ENCODE data around the gene TSC22D2. TPM values are rescaled to one million over a fixed set of nuclear protein-coding genes. Genes with fewer than 3 reads are reported as not detected.
A peak's percentile ranks its signal among the peaks of the same experiment; 100 is the strongest.

The TSC22D2 gene
- total RNA-seq, 2 donors from 2014 or later, result 16.7 to 31.7 TPM

DNA sequence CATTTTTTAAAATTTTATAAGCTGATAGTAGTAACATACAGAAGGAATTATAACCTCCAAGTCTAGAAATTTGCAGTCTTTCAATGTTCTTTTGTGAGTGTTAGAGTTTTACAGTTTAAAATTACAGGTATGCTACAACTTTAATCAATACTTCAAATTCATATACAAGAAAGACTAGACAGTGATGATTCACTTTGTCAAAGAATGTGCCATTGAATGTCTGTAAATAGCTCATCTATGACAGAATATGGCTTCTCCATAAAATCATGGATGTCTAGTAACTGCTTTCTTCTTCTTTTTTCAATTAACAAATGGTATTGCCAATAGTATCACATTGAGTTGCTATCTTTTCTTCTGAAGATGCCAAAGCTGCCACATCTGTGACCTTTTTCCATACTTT, 4.1 kb upstream of the TSC22D2 start:
- Histone ChIP-seq H3K27me3 (no peaks in the 10 kb centered on the region), H3K36me3 (no peaks in the 10 kb centered on the region), H3K4me3 (no peak overlapping the region), H3K9me3 (no peaks in the 10 kb centered on the region), H3K4me1 (no peaks in the 10 kb centered on the region), H3K9ac (ENCODE audit: low read depth in 2 of 2, low read length in 2 of 2) (no peak overlapping the region), H3K27ac (no peak overlapping the region)
- TF ChIP-seq, protein P1, sequence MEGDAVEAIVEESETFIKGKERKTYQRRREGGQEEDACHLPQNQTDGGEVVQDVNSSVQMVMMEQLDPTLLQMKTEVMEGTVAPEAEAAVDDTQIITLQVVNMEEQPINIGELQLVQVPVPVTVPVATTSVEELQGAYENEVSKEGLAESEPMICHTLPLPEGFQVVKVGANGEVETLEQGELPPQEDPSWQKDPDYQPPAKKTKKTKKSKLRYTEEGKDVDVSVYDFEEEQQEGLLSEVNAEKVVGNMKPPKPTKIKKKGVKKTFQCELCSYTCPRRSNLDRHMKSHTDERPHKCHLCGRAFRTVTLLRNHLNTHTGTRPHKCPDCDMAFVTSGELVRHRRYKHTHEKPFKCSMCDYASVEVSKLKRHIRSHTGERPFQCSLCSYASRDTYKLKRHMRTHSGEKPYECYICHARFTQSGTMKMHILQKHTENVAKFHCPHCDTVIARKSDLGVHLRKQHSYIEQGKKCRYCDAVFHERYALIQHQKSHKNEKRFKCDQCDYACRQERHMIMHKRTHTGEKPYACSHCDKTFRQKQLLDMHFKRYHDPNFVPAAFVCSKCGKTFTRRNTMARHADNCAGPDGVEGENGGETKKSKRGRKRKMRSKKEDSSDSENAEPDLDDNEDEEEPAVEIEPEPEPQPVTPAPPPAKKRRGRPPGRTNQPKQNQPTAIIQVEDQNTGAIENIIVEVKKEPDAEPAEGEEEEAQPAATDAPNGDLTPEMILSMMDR (IDR thresholded peaks at IDR 0.05), result no peak
- no peak for DNase-seq
- intact Hi-C loops (cut with DNase I), result no loop called here

DNA sequence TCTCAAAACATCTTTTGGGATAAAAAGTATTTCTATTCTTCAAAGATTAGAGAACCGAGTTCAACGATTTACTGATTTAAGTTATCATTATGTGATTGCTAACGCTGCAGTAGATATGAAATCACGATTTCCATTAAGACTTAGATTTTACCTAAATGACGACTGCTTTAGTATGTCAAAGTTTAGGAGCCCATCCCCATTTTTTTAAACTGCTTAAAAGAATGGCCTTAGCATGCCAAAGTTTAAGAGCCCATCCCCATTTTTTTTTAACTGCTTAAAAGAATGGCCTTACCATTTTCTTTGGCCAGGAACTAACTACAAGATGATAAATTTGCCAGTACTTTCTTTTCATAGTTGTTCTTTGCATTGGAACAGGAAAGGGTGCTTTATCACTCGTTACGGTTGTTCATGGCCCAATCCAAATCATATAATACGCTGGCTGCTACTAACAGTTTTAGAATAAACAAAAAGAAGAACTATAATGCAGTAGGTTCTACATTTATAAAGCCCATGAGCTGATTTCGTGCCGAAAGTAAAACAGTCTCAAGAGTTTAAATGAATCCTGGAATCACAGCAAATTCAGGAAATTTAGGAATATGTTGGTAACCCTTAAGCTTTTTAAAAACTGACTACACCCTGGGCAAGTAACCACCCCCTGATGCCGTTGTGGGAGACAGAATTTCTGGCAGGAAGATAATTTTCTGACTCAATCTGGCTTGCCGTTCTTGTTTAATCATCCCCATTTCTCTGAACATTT, 869 bp upstream of the TSC22D2 start:
- intact Hi-C loops (cut with DNase I), result loop anchor here (5.0 kb wide), 1 partner anchor 170 kb away; no protein-coding TSS in a partner anchor
- Histone ChIP-seq H3K4me1 (no peaks in the 10 kb centered on the region), H3K27me3 (no peaks in the 10 kb centered on the region), H3K27ac (peak overlapping the region; percentile 100), H3K9ac (ENCODE audit: low read depth in 2 of 2, low read length in 2 of 2) (peak overlapping the region; percentile 1 to 100), H3K9me3 (no peaks in the 10 kb centered on the region), H3K36me3 (no peaks in the 10 kb centered on the region), H3K4me3 (peak overlapping the region; percentile 97)
- no peak for DNase-seq
- TF ChIP-seq, protein P1 (IDR thresholded peaks at IDR 0.05), result no peak

DNA sequence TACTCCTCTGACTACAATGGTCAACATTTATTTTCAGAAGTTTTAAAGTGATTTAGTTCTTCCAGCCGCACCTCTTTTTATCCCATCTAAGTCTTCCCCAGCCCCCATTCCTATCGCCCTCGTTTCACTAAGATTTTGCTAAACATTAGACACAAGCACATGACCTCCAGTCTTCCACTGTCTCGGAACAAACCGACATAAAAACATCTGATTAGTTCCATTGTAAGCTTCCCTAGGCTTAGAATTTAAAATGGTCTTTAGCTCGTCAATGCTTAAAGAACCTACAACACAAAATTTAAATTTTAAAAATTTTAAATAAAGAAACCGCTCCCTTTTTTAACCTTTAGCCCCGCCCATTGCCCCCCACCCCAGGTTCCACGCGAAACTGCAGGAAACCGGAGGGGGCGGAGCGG, 284 bp upstream of the TSC22D2 start:
- no peaks in the 10 kb centered on the region for H3K4me1 ChIP-seq
- peak overlapping the region; percentile 1 to 100 for H3K9ac ChIP-seq (ENCODE audit: low read depth in 2 of 2, low read length in 2 of 2)
- no peak for DNase-seq
- intact Hi-C loops (cut with DNase I), result loop anchor here (5.0 kb wide), 1 partner anchor 171 kb away; no protein-coding TSS in a partner anchor
- TF ChIP-seq, protein P1 (IDR thresholded peaks at IDR 0.05), result no peak
- no peaks in the 10 kb centered on the region for H3K27me3 ChIP-seq
- H3K36me3 ChIP-seq, result no peaks in the 10 kb centered on the region
- peak overlapping the region; percentile 97 for H3K4me3 ChIP-seq
- H3K9me3 ChIP-seq, result no peaks in the 10 kb centered on the region
- H3K27ac ChIP-seq, result peak overlapping the region; percentile 100

DNA sequence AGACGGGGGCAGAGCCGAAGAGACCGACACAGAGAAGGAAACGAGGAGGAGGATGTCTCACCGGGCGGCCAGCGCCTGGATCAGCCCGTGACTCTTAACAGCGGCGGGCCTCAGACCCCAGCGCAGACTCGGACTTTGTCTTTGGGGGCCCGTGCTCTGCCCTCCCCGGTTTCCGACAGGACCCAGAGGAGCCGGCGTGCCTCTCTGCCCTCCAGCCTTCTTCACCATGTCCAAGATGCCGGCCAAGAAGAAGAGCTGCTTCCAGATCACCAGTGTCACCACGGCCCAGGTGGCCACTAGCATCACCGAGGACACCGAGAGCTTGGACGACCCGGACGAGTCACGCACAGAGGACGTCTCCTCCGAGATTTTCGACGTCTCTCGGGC, 1.0 kb downstream of the TSC22D2 start:
- H3K36me3 ChIP-seq, result no peaks in the 10 kb centered on the region
- TF ChIP-seq, protein P1 (IDR thresholded peaks at IDR 0.05), result no peak
- peak overlapping the region; percentile 99 to 100 for H3K9ac ChIP-seq (ENCODE audit: low read depth in 2 of 2, low read length in 2 of 2)
- H3K9me3 ChIP-seq, result no peaks in the 10 kb centered on the region
- intact Hi-C loops (cut with DNase I), result loop anchor here (5.0 kb wide), 1 partner anchor 172 kb away; no protein-coding TSS in a partner anchor
- H3K4me3 ChIP-seq, result peak overlapping the region; percentile 97
- H3K27me3 ChIP-seq, result no peaks in the 10 kb centered on the region
- no peak for DNase-seq
- peak overlapping the region; percentile 100 for H3K27ac ChIP-seq
- no peaks in the 10 kb centered on the region for H3K4me1 ChIP-seq

DNA sequence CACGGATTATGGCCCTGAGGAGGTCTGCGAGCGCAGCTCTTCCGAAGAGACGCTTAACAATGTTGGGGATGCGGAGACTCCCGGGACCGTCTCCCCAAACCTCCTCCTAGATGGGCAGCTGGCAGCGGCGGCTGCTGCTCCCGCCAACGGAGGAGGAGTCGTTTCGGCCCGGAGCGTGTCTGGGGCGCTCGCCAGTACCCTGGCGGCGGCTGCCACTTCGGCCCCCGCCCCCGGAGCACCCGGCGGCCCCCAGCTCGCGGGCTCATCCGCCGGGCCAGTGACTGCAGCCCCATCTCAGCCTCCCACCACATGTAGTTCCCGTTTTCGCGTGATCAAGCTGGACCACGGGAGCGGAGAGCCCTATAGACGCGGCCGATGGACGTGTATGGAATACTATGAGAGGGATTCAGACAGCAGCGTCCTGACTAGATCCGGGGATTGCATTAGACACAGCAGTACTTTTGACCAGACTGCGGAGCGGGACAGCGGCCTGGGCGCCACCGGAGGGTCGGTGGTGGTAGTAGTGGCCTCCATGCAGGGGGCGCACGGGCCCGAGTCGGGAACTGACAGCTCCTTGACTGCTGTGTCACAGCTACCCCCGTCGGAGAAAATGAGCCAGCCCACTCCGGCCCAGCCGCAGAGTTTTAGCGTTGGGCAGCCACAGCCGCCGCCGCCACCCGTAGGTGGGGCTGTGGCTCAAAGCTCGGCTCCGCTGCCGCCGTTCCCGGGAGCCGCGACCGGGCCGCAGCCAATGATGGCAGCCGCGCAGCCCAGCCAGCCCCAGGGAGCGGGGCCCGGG, 1.6 kb downstream of the TSC22D2 start:
- peak; percentile 75 for DNase-seq
- intact Hi-C loops (cut with DNase I), result loop anchor here (5.0 kb wide), 2 partner anchors 88 to 172 kb away; no protein-coding TSS in a partner anchor
- Histone ChIP-seq H3K9me3 (no peaks in the 10 kb centered on the region), H3K27me3 (no peaks in the 10 kb centered on the region), H3K4me1 (no peaks in the 10 kb centered on the region), H3K27ac (peak overlapping the region; percentile 100), H3K36me3 (no peaks in the 10 kb centered on the region), H3K4me3 (peak overlapping the region; percentile 97), H3K9ac (ENCODE audit: low read depth in 2 of 2, low read length in 2 of 2) (peak overlapping the region; percentile 99 to 100)
- TF ChIP-seq, protein P1 (IDR thresholded peaks at IDR 0.05), result no peak
